ENCODE results near the gene GARIN3. TPM values are rescaled to one million over a fixed set of nuclear protein-coding genes. Genes with fewer than 3 reads are reported as not detected.

GARIN3 gene
- total and polyA plus RNA-seq, 9 of the 15 experiments (the other 6 are each of a cell fraction or from before 2014, with no cell fraction given) = not detected

GRCh38 chr5:157132281-157132612 lies 33.8 kb downstream of the GARIN3 start (continued):
- TF ChIP-seq, protein P1, sequence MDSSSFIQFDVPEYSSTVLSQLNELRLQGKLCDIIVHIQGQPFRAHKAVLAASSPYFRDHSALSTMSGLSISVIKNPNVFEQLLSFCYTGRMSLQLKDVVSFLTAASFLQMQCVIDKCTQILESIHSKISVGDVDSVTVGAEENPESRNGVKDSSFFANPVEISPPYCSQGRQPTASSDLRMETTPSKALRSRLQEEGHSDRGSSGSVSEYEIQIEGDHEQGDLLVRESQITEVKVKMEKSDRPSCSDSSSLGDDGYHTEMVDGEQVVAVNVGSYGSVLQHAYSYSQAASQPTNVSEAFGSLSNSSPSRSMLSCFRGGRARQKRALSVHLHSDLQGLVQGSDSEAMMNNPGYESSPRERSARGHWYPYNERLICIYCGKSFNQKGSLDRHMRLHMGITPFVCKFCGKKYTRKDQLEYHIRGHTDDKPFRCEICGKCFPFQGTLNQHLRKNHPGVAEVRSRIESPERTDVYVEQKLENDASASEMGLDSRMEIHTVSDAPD (CRISPR knock-in tag; IDR thresholded peaks at IDR 0.05) = no peak
- no peak for TF ChIP-seq ZNF436 (CRISPR knock-in tag; IDR thresholded peaks at IDR 0.05)
- TF ChIP-seq HNRNPK (IDR thresholded peaks at IDR 0.05; ENCODE audit: low read depth, low read length, poor library complexity, severe bottlenecking) = no peak
- TF ChIP-seq RUNX1 (IDR thresholded peaks at IDR 0.05; ENCODE audit: low read depth) = no peak
- TF ChIP-seq, protein P2, sequence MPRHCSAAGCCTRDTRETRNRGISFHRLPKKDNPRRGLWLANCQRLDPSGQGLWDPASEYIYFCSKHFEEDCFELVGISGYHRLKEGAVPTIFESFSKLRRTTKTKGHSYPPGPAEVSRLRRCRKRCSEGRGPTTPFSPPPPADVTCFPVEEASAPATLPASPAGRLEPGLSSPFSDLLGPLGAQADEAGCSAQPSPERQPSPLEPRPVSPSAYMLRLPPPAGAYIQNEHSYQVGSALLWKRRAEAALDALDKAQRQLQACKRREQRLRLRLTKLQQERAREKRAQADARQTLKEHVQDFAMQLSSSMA (CRISPR knock-in tag; IDR thresholded peaks at IDR 0.05) = no peak

GRCh38 chr5:157130925-157131324 lies 35.1 kb downstream of the GARIN3 start:
- no peaks in the 10 kb centered on the region for H3K27me3 ChIP-seq (ENCODE audit: control insufficient read depth in 2 of 2, insufficient read depth in 2 of 2, low read length in 2 of 2)
- ATAC-seq = peak; percentile 61
- ChIA-PET CTCF (ENCODE audit: low intra/inter-chr PET ratio) (no interaction called here), POLR2A (no interaction called here)
- in situ Hi-C loops (cut with MboI) = loop anchor here (10.0 kb wide), 1 partner anchor 1996 kb away; no protein-coding TSS in a partner anchor
- DNase-seq (ENCODE audit: extremely low read depth in 1 of 4, low spot score in 3 of 4) = peak in 2 of 4 experiments; percentile 23 to 25
- no peak overlapping the region for H3K27ac ChIP-seq (ENCODE audit: extremely low read depth, low read depth, low read length)
- H2AFZ ChIP-seq (ENCODE audit: low read depth, low read length) = no peak overlapping the region
- no peaks in the 10 kb centered on the region for H3K9me1 ChIP-seq (ENCODE audit: control insufficient read depth, insufficient read depth, low read length)
- H3K36me3 ChIP-seq (ENCODE audit: control insufficient read depth, insufficient read depth, low read length) = no peaks in the 10 kb centered on the region
- H4K20me1 ChIP-seq (replicated peaks; ENCODE audit: control insufficient read depth, insufficient read depth, low read length) = no peaks in the 10 kb centered on the region
- peak; percentile 36 for TF ChIP-seq CBFA2T3 (IDR thresholded peaks at IDR 0.05)
- TF ChIP-seq ZNF384 (IDR thresholded peaks at IDR 0.05; ENCODE audit: low read depth, low read length) = peak; percentile 73
- peak; percentile 44 for TF ChIP-seq FOSL1 (tag; conservative IDR thresholded peaks at IDR 0.05)
- TF ChIP-seq TEAD4 (IDR thresholded peaks at IDR 0.05; ENCODE audit: low read length) = 0 out of 2 replicates have a peak, but pooled peaks have one; percentile 25
- no peak for TF ChIP-seq TEAD4 (CRISPR knock-in tag; IDR thresholded peaks at IDR 0.05; ENCODE audit: borderline replicate concordance)
- TF ChIP-seq STAG1 (CRISPR knock-in tag; IDR thresholded peaks at IDR 0.05; ENCODE audit: borderline replicate concordance) = no peak
- TF ChIP-seq ZBTB1 (CRISPR knock-in tag; IDR thresholded peaks at IDR 0.05; ENCODE audit: borderline replicate concordance, low read depth) = no peak
- TF ChIP-seq JUND (IDR thresholded peaks at IDR 0.05; ENCODE audit: borderline replicate concordance, low read depth, low read length) = 0 out of 2 replicates have a peak, but pooled peaks have one; percentile 22
- no peak for TF ChIP-seq JUND (tag; IDR thresholded peaks at IDR 0.05; ENCODE audit: borderline replicate concordance, low read depth, low read length)
- no TSS peak for BruUV-seq (replicated peaks)
- H3K79me2 ChIP-seq (ENCODE audit: control insufficient read depth, insufficient read depth, low read length) = no peaks in the 10 kb centered on the region
- FAIRE-seq = no peak
- no peak overlapping the region for H3K4me3 ChIP-seq
- intact Hi-C loops (cut with micrococcal nuclease) = loop anchor here (5.0 kb wide), 1 partner anchor 1994 kb away; no protein-coding TSS in a partner anchor
- no peak overlapping the region for H3K4me2 ChIP-seq (ENCODE audit: insufficient read depth, low read length)
- WGBS (ENCODE audit: insufficient coverage, low coverage, missing lambda C conversion rate) = 1% methylated on average over 6 of the region's 7 CpGs
- no peak overlapping the region for H3K9ac ChIP-seq (ENCODE audit: insufficient read depth in 1 of 2, low read depth in 2 of 2, low read length in 2 of 2)
- H3K9me3 ChIP-seq (replicated peaks; ENCODE audit: control insufficient read depth, insufficient read depth, low read depth, low read length) = no peaks in the 10 kb centered on the region
- H3K4me1 ChIP-seq (replicated peaks in 1 of 2; ENCODE audit: control insufficient read depth in 2 of 2, insufficient read depth in 2 of 2, low read length in 2 of 2) = no peaks in the 10 kb centered on the region; a peak in 1 of 5 replicates
